Neural cell (in vitro differentiated cells): ENCODE measurements around the gene TMEM126B.

ENCODE experiments used
- CTCF ChIP-seq: fragments of 450-650 bp; IDR thresholded peaks from 2 replicates; pipeline ENCODE4 v1.5.1; 2014; ENCODE audit warnings: antibody characterized with exemption, mild to moderate bottlenecking, moderate library complexity; ENCODE audit not compliant: poor library complexity, severe bottlenecking
- EP300 ChIP-seq: fragments of 450-650 bp; conservative IDR thresholded peaks from 2 replicates; pipeline ENCODE4 v1.6.1; 2014; ENCODE audit warnings: antibody characterized with exemption, mild to moderate bottlenecking, moderate library complexity; ENCODE audit not compliant: poor library complexity, severe bottlenecking
- EZH2 ChIP-seq: fragments of 200-600, 300-800 bp; shearing (Covaris generic), sonication (generic); IDR thresholded peaks from 2 replicates; pipeline ENCODE4 v1.6.1; 2014; ENCODE audit warnings: antibody characterized with exemption, low read length, borderline replicate concordance, mild to moderate bottlenecking; ENCODE audit not compliant: insufficient read depth, poor library complexity, severe bottlenecking
- POLR2AphosphoS5 ChIP-seq: IDR thresholded peaks from 2 replicates; pipeline ENCODE4 v1.6.1; 2012
- RAD21 ChIP-seq: fragments of 450-650 bp; conservative IDR thresholded peaks from 2 replicates; pipeline ENCODE4 v1.6.1; 2014; ENCODE audit warnings: antibody characterized with exemption, mild to moderate bottlenecking, moderate library complexity

- TF ChIP-seq EZH2, result no peak
- no peak for TF ChIP-seq CTCF
- TF ChIP-seq POLR2AphosphoS5, result no peak
- no peak for TF ChIP-seq EP300
- TF ChIP-seq RAD21, result no peak
Observed at GRCh38 chr11:85661972-85662664, 33.7 kb downstream of the TMEM126B start.
